SHP77 (cell line): Measurements from ENCODE around the gene RAD1.
"Not testable (repeated sequence)": the region's sequence is repeated elsewhere in the genome, so short reads cannot be mapped to it uniquely, and the experiment has no call there.

Experiments used
- DNase-seq, 2 experiments: peaks; one replicate each; lab custom pipeline; 2025; lab: John Stamatoyannopoulos, UW

Gene RAD1, protein sequence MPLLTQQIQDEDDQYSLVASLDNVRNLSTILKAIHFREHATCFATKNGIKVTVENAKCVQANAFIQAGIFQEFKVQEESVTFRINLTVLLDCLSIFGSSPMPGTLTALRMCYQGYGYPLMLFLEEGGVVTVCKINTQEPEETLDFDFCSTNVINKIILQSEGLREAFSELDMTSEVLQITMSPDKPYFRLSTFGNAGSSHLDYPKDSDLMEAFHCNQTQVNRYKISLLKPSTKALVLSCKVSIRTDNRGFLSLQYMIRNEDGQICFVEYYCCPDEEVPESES

DNA sequence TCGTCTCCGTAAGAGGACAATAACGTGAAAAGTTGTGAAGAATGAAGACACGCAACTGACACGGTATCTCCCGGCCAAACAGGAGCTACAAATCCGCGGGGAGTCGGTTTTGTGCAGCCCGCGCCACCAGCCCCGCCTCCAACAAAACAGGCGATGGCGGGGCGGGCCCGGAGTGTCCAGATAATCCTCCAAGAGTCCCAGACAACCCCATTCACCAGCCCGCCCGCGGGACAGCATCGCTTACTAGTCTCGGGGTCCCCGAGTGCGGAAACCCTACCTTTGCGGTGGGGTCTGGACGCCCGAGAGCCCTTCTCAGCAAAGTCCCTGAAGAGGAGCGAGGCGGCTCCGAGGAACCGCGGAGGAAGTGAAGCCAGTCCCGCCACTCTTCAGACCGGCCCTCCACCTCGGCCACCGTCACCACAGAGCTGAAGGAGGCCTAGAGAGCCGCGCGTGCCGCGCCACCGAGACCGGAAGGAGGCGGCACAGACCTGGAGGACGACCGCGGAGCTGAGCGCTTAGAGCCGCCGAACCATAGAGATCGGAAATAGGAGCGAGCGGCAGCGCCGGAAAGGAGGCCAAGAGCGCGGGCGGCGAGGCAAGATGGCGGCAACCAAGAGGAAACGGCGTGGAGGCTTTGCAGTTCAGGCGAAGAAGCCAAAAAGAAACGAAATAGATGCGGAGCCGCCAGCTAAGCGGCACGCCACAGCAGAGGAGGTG lies at the start of gene RAD1, which contains the start of gene BRIX1:
Gene RAD1, minus strand, starts transcription at position 366 of the 717 bp plus-strand sequence. CDS start 612 bp downstream, outside the sequence.
Gene BRIX1, plus strand, starts transcription at position 573 of the 717 bp plus-strand sequence. Its CDS starts 28 bp downstream, at position 601.
- DNase-seq = peak; percentile 97 to 99

DNA sequence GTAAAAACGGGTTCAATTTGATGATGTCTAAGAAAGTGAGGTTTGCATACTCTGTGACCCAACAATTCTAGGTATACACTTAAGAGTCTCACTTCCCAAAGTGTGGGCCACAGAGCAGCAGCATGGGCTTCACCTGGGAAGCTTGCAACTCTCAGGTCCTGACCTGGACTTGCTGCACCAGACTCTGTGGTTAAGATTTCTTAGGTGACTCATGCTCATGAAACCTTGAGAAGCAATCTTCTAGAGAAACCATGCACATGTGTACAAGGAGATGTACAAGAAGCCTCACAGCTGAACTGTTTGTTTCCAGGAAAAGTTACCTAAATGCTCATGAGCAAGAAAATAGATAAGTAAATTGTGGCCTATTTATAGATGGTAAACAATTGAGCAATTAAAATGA lies 44.0 kb upstream of the RAD1 start:
- no peak for DNase-seq

DNA sequence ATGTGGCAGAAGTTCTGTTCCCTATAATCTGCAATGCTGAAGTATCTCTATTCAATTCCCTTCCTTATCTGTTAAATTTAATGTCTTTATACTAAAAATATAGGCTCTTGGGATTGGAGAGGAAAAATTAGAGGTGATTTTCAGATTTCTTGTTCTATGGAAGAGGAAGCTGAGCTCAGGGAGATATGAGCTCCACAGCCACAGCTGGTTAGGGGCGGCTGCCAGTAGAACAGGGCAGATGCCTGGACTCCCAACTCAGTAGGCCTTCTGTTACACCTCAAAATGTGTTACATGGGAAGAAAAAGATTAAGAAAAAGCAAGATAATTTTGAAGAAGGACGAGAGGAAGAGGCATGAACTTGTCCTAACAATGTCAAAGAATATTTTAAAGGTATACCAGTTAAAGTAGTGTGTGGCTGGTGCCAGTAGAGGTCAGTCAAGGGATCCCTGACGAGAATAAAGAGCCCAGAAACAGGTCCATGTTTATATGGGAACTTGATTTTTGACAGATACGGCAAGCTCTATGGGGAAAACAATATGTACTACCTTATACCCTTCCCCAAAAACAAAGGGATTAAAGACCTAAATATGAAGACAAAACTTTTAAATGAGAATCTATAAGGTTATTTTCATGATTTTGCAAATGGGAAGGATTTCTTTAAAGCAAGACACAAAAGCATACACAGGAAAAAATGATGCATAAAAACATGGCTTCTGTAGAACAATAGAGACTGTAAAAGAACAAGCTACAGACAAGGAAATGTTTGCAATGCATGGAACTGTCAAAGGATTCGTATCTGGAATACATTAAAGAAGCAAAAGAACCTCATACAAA lies 42.8 kb upstream of the RAD1 start:
- DNase-seq = peak; percentile 48 to 52

DNA sequence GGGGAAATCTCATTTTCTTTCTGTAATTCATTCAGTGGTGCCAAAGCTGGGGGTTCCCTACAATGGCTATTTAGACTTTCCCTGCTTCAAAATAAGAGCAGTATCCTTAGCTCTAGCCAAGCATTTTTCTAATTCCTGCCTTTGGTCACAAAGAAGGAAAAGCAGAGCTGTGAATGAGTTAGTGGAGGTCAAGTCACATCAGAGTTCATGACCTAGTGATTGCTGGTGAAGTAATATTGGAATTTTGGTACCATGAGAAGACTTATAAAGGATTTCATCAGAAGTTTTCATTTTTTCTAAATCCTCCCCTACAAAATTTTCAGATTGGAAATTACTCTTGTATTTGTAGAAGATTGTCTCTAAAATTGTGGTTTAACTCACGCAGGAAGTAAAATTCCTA lies 42.0 kb upstream of the RAD1 start:
- DNase-seq = no peak

DNA sequence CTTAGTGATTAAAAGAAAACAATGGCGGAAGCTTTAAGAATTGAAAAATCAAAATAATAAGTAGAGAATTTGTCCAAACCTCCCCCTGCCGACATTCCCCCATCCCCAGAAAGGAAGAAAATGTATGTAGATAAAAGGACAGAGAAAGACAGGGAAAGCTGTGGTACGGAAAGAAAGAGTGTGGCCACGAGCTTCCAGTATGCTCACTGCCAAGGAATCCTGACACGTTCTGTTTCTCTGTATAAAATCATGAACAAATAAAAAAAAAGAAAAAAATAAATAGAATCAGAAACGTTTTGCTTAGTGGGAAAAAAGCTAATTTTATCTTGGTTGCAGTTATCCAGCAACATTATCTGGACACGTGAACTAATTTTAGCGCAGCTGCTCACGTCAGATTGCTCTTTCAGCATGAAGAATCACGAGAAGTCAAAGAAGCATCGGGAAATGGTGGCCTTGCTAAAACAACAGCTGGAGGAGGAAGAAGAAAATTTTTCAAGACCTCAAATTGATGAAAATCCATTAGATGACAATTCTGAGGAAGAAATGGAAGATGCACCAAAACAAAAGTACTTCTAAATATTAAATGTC lies 29.2 kb upstream of the RAD1 start:
- no peak for DNase-seq

DNA sequence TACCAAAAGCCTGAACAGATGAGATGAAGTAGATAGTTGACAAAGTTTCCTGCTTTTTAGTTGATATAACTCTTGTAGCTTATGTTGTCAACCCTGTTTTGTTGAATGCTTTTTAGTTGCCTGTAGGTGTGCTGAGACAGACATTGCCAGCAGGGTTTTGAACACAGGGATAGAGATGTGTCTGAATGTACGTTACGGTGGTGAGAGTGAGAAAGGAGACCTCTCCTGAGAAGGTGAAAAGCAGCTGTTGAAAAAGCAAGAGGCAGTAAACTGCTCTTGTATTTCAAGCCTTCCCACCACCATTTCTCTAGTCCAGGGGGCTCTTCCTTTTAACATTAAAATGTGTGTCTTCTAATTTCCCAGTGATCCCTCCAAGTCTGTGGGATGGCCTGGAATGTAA lies 28.7 kb upstream of the RAD1 start:
- DNase-seq = no peak

DNA sequence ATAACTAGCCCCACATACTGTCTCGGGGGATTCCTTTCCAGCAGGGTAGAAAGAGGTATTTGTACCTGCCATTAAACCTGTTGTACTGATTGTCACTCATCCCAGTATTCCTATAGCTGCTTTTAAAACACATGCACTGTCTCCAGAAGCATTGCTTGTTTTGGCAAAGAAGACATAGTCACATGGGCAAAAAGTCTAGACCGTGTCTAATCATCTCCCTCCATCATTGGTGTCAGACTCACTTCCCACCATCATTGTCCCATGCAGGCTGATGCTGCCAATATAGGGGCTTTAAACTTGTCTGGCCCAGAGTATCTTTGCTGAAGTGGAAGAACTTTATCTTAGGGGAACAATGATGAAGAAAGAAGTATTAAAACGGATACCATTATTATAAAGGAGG lies 26.6 kb upstream of the RAD1 start:
- DNase-seq = no peak

DNA sequence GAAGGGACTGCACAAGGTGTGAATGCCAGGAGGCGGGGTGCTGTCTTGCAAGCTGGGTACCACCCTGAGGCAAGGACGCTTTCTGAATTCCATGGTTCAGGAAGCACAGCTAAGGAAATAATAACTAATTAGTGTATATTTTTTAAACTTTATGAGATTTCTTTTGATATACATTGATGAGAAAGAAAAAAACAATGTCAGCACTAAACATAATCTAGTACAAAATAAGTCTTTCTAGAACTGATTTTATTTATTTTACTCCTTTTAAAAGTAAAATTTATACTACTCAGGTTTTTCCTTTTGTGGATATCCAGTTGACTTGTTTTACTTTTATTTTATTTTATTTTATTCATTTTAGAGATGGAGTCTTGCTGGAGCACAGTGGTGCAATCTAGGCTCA lies 17.6 kb upstream of the RAD1 start:
- DNase-seq = no peak

DNA sequence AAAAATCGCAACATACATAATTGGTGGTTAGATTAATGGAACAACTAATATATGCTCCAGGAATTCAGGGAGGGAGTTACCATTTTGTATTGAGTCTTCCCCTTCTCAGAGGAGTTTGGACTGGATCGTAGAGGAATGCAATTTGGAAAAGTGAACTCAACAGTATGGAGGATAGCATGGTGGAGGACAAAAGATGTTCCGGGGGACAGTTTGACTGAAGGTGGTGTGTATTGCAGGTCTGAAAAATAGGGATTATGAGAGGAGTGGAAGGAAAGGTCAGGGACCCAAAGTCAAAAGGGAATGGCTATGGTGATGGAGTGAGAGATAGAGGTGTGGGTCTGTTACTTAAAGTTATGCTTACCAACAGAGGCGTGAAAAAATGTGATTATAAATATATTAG lies 15.6 kb upstream of the RAD1 start:
- DNase-seq = no peak

DNA sequence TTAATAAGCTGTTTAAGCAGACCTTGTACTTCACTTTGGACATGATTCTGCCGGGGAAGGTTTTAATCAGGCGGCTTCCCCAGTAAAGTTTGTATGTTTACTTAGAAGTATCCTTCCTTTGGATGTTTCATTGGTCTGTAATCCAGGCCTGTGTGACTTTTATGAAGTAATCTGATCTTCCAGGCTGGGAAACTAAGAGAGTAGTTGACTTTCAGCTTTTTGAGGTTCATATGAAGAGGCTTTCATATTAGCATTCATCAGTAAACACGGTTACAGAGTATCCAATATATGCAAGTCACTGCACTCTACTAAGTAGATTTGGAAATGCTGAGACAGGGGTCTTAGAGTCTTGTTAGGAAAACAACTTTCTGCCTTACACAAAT lies 15.1 kb upstream of the RAD1 start:
- no peak for DNase-seq

DNA sequence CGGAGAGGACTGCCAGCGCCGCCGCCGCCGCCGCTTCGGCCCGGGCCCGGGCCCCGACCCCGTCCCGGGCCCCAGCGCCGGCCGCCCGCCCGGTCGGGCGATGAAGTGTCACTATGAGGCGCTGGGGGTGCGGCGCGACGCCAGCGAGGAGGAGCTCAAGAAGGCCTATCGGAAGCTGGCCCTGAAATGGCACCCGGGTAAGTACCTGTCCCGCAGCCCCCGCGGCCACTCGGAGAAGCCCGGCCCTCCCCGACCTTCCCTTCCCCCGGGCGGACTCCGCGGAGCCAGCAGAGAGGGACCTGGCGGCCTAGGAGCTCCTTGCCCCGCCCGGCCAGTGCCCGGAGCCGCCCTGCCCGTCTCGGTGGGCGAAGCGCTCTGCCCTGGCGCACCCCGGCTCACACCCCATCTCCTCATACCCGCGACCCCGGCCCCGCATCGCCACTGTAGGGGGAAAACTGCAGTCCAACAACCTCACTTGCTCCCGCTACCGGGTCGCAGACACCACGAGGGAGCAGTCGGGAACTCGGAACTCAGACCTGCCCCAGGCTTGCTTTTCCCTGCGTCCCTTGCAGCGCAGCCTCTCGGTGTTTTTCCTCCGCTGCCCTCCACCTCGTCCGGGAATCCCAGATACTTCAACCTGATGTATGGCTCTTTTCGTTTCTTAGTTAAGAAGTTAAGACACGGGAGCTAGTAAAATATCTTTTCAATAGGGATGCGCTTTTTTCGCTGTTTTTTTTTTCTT lies 14.6 kb upstream of the RAD1 start:
- DNase-seq = peak; percentile 72 to 91

DNA sequence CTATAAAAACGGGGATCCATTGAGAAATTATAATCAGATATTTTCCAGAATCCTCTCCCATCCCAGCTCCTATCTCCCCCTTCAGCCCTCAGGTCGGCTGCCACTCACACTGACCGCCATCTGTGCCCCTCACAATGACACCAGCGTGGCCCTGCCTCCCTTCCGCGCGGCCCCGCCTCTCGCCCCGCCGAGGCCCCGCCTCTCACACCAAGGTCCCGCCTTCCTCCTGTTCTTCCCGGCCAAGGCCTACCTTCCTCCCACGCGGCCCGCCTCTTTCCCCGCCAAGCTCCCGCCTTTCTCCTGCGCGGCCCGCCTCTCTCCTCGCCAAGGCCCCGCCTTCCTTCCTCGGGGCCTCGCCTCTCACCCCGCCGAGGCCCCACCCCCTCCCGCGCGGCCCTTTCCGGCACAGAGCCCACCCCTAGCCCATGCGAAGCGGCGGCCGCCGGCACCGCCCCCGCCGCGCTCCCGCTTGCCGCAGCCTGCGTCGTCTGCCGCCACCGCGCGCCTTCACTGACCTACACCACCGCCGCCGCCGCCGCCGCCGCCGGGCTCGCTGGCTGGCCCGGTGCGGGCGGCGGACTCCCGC lies 13.9 kb upstream of the RAD1 start, which contains the start of gene DNAJC21:
Gene DNAJC21, plus strand, starts transcription at position 426 of the 586 bp plus-strand sequence. CDS start 261 bp downstream, outside the sequence.
- DNase-seq = peak; percentile 97 to 98

DNA sequence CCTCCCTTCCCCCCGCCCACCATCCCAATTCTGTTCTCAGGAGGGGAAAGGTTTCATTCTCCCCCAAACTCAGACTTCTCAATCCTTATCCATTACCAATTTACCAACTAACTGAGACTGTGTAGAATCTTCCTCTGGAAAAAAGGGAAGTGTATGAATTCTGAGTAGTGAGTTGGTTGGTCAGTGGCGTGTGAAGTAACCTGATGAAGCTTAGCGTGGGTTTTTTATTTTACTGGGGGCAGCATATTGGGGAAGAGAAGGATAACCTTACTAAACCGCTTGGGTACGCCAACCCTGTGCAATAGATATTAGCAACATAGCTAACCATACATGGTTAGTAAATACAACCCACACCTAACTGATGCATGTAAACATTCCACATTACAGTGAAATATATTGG lies 13.0 kb upstream of the RAD1 start:
- no peak for DNase-seq

DNA sequence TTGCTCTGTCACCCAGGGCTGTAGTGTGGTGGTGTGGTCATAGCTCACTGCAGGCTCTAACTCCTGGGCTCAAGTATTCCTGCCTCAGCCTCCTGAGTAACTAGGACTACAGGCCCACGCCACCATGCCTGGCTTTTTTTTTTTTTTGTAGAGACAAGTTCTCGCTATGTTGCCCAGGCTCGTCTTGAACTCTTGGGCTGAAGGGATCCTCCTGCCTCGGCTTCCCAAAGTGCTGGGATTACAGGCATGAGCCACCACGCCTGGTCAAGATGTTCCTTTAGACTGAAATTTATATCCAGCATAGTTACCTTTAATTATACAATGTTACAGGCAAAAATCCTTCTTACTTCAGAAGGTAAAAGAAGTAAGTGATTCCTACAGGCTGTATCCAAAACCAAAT lies 12.5 kb upstream of the RAD1 start:
- DNase-seq = no peak

DNA sequence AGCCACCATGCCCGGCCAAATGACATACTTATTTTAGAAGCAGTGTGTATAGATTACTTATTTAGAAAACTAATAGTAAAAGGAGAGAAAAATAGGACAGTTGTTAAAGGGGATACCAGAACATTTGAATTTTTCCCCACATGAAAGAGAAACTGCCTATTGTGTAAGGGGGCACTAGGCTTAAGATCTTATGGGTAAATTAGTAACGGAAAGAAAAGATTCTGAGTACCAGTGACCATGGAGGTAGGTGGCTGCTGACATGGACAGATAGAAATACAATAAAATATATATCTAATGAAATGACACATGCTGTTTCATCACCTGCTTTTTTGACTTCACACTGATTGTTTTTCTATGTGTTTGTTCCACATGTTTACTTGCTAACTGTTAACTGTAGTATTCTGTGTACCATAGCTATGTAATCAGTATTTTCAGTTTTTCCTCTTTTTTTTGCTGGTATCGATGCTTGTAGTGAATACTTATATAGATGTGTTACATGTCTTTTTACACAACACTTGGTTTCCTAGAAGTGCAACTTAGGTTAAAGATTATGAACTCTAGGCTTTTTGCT lies 11.1 kb upstream of the RAD1 start:
- no peak for DNase-seq

DNA sequence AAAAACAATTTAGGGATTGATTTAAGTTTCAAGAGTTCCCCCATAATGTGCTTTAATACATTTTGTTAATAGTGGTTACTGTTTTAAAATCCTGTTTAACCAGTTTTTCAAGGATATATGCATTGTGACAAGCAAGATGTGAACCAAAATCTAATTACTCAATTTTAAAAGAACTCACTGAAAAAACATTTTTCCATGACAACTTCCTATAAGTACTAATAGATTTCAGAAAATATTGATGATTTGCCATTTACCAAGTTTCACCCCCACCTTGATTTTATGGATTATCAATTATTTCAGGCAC lies 9.1 kb upstream of the RAD1 start:
- DNase-seq = no peak

DNA sequence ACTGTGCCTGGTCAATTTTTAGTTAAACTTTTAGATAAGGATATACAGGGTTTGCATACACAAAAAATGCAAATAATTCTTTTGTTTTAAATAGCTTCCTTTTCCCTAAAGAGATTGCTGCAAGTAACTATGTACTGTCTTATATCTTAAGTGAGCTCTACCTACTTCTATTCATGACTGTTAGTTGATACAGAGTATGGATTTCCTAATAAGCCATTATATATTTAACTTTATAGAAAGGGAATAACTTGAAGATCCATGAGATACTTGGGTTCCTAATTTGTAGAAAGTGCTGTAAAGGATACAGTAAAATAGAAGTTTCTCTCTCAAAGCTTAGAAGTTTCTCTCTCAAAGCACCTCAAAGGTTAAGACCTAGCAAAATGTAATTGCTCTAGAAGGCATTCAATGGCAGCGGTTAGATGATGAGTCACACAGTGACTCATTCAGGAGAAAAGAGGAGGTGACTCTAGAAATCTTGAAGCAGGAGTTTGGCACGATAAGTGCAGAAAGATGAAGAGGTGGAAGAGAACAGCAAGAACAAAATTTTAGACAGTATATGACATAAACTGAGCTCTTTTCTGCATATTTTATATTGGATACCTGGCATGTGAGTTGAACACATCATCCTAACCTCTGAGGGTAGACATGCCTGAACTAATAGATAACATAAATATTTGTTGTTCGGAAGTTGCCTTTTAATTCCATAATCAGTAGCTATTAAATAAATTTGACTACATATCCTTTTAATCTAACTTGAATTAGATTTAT lies 8.6 kb upstream of the RAD1 start:
- DNase-seq = no peak

DNA sequence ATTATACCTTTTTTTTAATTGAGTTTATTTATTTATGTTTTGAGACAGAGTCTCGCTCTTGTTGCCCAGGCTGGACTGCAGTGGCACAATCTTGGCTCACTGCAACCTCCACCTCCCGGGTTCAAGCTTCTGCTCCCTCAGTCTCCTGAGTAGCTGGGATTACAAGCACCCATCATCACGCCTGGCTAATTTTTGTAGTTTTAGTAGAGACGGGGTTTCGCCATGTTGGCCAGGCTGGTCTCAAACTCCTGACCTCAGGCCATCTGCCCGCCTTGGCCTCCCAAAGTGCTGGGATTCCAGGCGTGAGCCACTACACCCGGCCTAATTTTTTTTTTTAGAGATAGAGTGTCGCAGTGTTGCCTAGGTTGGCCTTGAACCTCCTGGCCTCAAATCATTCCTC lies 8.0 kb upstream of the RAD1 start:
- DNase-seq = not testable (repeated sequence)

DNA sequence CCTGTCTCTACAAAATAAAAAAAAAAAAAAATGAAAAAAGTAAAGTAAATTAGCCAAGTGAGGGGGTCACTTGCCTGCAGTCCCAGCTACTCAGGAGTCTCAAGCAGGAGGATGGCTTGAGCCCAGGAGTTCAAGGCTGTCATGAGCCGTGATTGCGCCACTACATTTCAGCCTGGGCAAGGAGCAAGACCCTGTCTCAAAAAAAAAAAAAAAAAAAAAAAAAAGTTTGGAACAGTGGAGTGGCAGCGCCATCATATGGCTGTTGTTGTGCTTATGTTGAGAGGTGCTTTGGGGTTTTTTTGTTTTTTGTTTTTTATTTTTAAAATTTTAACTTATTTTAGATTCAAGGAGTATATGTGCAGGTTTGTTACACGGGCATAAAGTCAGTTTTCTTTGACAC lies 3.8 kb upstream of the RAD1 start:
- no peak for DNase-seq

DNA sequence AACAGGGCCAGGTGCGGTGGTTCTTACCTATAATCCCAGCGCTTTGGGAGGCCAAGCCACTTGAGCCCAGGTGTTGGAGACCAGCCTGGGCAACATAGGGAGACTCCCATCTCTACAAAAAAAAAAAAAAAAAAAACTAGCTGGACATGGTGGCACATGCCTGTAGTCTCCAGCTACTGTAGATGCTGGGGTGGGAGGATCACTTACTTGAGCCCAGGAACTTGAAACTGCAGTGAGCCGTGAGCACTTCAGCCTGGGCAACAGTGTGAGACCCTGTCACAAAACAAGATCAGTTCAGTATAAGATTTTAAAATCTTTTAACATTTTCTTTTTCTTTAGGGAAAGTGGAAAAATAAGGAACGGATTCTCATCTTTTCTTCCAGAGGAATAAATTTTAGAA lies 2.7 kb upstream of the RAD1 start:
- DNase-seq = no peak
